GM12874 (cell line): ENCODE results near the gene NEFH.

Source experiments
- TF ChIP-seq, protein P1 (sequence below): IDR thresholded peaks from 2 replicates; pipeline ENCODE4 v1.5.1; 2011; ENCODE audit warnings: low read depth, mild to moderate bottlenecking, control low read depth, low read length, moderate library complexity; ENCODE audit not compliant: insufficient read depth

Gene NEFH

GRCh38 chr22:29509815-29510214, 29.8 kb downstream of the NEFH start:
- TF ChIP-seq, protein P1, sequence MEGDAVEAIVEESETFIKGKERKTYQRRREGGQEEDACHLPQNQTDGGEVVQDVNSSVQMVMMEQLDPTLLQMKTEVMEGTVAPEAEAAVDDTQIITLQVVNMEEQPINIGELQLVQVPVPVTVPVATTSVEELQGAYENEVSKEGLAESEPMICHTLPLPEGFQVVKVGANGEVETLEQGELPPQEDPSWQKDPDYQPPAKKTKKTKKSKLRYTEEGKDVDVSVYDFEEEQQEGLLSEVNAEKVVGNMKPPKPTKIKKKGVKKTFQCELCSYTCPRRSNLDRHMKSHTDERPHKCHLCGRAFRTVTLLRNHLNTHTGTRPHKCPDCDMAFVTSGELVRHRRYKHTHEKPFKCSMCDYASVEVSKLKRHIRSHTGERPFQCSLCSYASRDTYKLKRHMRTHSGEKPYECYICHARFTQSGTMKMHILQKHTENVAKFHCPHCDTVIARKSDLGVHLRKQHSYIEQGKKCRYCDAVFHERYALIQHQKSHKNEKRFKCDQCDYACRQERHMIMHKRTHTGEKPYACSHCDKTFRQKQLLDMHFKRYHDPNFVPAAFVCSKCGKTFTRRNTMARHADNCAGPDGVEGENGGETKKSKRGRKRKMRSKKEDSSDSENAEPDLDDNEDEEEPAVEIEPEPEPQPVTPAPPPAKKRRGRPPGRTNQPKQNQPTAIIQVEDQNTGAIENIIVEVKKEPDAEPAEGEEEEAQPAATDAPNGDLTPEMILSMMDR: no peak

GRCh38 chr22:29510542-29510941, 30.5 kb downstream of the NEFH start:
- TF ChIP-seq, protein P1: no peak

GRCh38 chr22:29511126-29511862, 31.3 kb downstream of the NEFH start:
- TF ChIP-seq, protein P1: no peak

DNA sequence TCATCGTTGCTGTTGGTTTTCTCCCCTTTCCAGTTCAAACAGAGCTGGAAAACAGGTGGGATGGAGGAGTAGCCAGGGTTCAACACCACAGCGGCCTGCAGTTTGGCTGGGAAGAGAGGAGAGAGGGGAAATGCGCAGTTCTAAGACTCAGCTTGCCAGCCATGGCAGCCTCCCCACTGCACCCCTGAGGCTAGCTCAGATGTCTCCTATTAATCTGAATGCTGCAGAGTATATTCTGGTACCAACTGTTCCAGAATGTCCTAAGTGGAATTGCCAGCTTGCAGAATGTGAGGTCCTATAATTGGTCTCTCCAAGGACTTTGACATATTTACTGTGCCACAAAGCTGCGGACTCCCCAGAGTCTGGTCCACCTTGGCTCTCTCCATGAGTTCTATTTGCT, 32.0 kb downstream of the NEFH start:
- TF ChIP-seq, protein P1: no peak

DNA sequence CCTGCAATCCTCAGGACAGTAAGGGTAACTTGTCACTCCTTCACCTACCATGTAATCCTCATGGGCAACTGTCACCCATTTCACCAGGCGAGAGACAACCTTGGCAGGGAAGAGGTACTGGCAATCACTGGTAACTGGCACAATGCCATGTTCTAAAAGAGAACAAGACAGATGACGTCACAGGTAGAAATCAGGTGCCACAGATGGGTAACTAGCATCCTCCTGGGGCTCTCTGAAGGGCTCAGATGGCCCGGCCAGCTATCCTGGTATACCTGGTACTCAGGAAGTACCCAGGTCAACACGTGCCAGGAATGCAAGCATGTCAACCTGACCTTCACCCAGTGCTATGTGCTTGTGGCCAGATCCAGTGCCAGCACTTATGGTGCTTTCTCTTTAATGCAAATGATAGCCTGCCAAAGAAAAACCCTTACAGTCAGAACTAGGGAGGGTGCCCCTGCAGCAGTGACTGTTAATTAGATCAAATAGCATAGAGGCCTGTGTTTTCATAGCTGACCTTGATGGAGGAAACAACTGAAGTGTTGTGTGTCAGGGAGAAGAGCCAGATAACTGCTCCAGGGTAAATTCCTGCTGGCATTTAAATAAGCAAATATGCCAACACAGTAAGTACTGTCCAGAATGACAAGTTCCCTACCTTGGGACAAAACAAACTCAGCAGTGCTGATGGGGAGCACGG, 37.3 kb downstream of the NEFH start:
- TF ChIP-seq, protein P1: no peak

DNA sequence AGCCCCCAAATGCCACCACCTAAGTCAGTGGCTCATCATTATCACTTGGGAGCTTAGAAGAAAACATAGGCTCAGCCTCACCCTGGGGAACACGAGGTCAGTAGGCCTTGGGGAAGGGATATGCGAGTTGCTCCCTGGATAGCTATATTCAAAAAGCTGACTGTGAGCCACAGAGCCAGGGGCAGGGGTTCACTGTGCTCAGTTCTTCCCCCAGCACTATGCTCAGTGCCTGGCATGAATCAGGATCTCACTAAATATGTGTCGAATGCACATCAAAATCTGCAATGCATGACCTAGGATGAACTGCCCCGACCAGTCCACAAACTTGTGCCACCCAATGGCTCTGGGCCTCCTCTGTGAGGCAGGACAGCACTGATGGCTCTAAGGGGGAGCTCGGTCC, 38.4 kb downstream of the NEFH start:
- TF ChIP-seq, protein P1: no peak

DNA sequence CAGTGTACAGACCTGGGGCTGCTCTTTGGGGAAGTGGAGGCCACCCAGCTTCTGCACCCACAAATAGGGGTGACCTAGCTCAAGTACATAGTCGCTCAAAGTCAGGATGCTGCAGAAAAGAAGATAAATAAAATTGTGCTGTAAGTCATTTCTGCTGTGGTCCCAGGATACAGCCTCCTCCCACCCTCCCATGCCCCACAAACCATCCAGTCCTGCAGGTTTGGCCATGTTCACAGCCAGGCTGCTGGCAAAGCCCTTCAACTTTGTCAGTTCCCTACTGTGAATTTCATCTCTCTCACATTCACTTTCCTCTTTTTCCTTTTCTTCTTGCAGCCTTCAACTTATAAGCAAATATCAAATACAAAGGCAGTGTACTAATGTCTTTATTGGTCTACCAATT, 40.0 kb downstream of the NEFH start:
- TF ChIP-seq, protein P1: no peak
